B cell (primary cell): Measurements from ENCODE around the gene ABCA13. TPM values are rescaled to one million over a fixed set of nuclear protein-coding genes. Genes with fewer than 3 reads are reported as not detected.

Source experiments
- ATAC-seq: fragments of 200-7000 bp; cut with Tn5 transposase; one replicate; pipeline ENCODE4 v1.10.0; 2021; ENCODE audit warnings: low read depth, mild to moderate bottlenecking, moderate number of reproducible peaks, moderate library complexity
- CTCF ChIA-PET: fragments of 350-600 bp; sonication (Branson Sonifier 250); formaldehyde crosslinking; loops from one replicate; lab custom pipeline; 2021; ENCODE audit warnings: antibody characterized with exemption, inconsistent platforms; lab: Charles Lee
- POLR2A ChIA-PET: fragments of 350-600 bp; sonication (Branson Sonifier 250); formaldehyde crosslinking; loops from one replicate; lab custom pipeline; 2021; ENCODE audit warnings: antibody characterized with exemption; lab: Charles Lee
- DNase-seq: peaks from one replicate; pipeline ENCODE4 v3.0.0; 2013
- H2AFZ ChIP-seq: 2 replicates; pipeline ENCODE4 v1.6.1; 2012; ENCODE audit warnings: mild to moderate bottlenecking, low read depth, low read length; ENCODE audit not compliant: insufficient read depth, poor library complexity, severe bottlenecking
- H3K27ac ChIP-seq, 2 donors: 1 replicate in 1 of 2; 2 replicates in 1 of 2; pipeline ENCODE4 v1.5.1; 2012 to 2013; ENCODE audit warnings: low read length in 2 of 2, mild to moderate bottlenecking in 2 of 2, moderate library complexity in 1 of 2
- H3K27me3 ChIP-seq, 4 experiments: fragments of 200-600 bp in 1 of 4; sonication (generic) in 1 of 4; replicated peaks in 1 of 4; 1 replicate in 2 of 4; 2 replicates in 2 of 4; pipeline versions ENCODE4 v1.6.1 to v1.7.0; 2013 to 2016; ENCODE audit warnings: low read length in 3 of 4, mild to moderate bottlenecking in 2 of 4, mixed read lengths in 1 of 4, moderate library complexity in 1 of 4; ENCODE audit not compliant: insufficient read depth in 4 of 4, control insufficient read depth in 3 of 4; ENCODE audit errors: control extremely low read depth in 1 of 4
- H3K36me3 ChIP-seq, 2 experiments: replicated peaks in 1 of 2; 1 replicate in 1 of 2; 2 replicates in 1 of 2; pipeline versions ENCODE4 v1.6.1 to v1.7.1; 2013; ENCODE audit warnings: low read length in 1 of 2; ENCODE audit not compliant: insufficient read depth in 2 of 2, control insufficient read depth in 1 of 2; ENCODE audit errors: control extremely low read depth in 1 of 2, extremely low read depth in 1 of 2
- H3K4me1 ChIP-seq, 2 donors: fragments of 200-600 bp in 1 of 2; sonication (generic) in 1 of 2; 1 replicate in 1 of 2; 2 replicates in 1 of 2; pipeline versions ENCODE4 v1.5.1 to v1.6.1; 2013 to 2017; ENCODE audit warnings: low read length in 2 of 2; ENCODE audit not compliant: control insufficient read depth in 2 of 2, insufficient read depth in 2 of 2
- H3K4me2 ChIP-seq: replicated peaks from 2 replicates; pipeline ENCODE3; 2012; ENCODE audit warnings: mild to moderate bottlenecking, low read depth, low read length; ENCODE audit not compliant: poor library complexity, severe bottlenecking
- H3K4me3 ChIP-seq, 5 experiments: fragments of 200-600 bp in 1 of 5; sonication (generic) in 1 of 5; 1 replicate in 3 of 5; 2 replicates in 2 of 5; pipeline versions ENCODE4 v1.5.1 to v1.7.0; 2011 to 2016; ENCODE audit warnings: low read length in 4 of 5, mild to moderate bottlenecking in 4 of 5, low read depth in 2 of 5, control low read depth in 1 of 5, moderate library complexity in 1 of 5; ENCODE audit not compliant: insufficient read depth in 1 of 5; ENCODE audit errors: control extremely low read depth in 1 of 5, extremely low read depth in 1 of 5
- H3K79me2 ChIP-seq: fragments of 200-600 bp; sonication (generic); one replicate; pipeline ENCODE4 v1.6.0; 2016; ENCODE audit warnings: low read length; ENCODE audit not compliant: control insufficient read depth, insufficient read depth
- H3K9ac ChIP-seq: fragments of 200-600 bp; sonication (generic); 2 replicates; pipeline ENCODE4 v1.6.1; 2017; ENCODE audit warnings: mild to moderate bottlenecking, low read length, moderate library complexity
- H3K9me3 ChIP-seq, 3 donors: one replicate each; pipeline versions ENCODE4 v1.6.1 to v1.7.1; 2013; ENCODE audit warnings: low read length in 2 of 3; ENCODE audit not compliant: control insufficient read depth in 2 of 3, insufficient read depth in 1 of 3; ENCODE audit errors: control extremely low read depth in 1 of 3
- H4K20me1 ChIP-seq: 2 replicates; pipeline ENCODE4 v1.6.0; 2012; ENCODE audit warnings: mild to moderate bottlenecking, low read length; ENCODE audit not compliant: insufficient read depth, control insufficient read depth, poor library complexity, severe bottlenecking
- H3K27ac Mint-ChIP-seq: one replicate; pipeline ENCODE4 v1.8.0; 2021; ENCODE audit warnings: mixed read lengths
- H3K27me3 Mint-ChIP-seq: one replicate; pipeline ENCODE4 v1.8.0; 2021; ENCODE audit warnings: mixed read lengths
- H3K4me1 Mint-ChIP-seq: one replicate; pipeline ENCODE4 v1.8.0; 2021; ENCODE audit warnings: mixed read lengths
- H3K4me3 Mint-ChIP-seq: one replicate; pipeline ENCODE4 v1.8.0; 2021; ENCODE audit warnings: mixed read lengths
- H3K9me3 Mint-ChIP-seq: one replicate; pipeline ENCODE4 v1.8.0; 2022; ENCODE audit warnings: mixed read lengths; ENCODE audit not compliant: insufficient read depth
- CTCF ChIP-seq: fragments of 200-600 bp; IDR thresholded peaks from one replicate; pipeline ENCODE4 v1.8.0; 2022; ENCODE audit warnings: antibody characterized with exemption, mild to moderate bottlenecking
- EZH2 ChIP-seq: IDR thresholded peaks from 2 replicates; pipeline ENCODE4 v1.6.1; 2012; ENCODE audit warnings: borderline replicate concordance, low read depth, mild to moderate bottlenecking, moderate library complexity, low read length; ENCODE audit not compliant: insufficient read depth, poor library complexity, severe bottlenecking
- WGBS: methylation state at CpG from one replicate; pipeline ENCODE4 v1.1.5; 2013; ENCODE audit warnings: missing lambda C conversion rate; ENCODE audit not compliant: insufficient coverage; 5-methylcytosine and 5-hydroxymethylcytosine counted together
- intact Hi-C: fragments of 100-400 bp; cut with micrococcal nuclease; formaldehyde crosslinking; loops from one replicate; pipeline ENCODE4 v1.10.0; 2022
- polyA plus RNA-seq: library from polyadenylated mRNA; depleted of rRNA; stranded (reverse); fragments of >200 nt; gene quantifications from 2 replicates; pipeline ENCODE4 v1.2.3, GENCODE V29; 2012
- total RNA-seq, 2 donors: library from RNA; stranded (reverse); fragments of 120-200 nt in 1 of 2; gene quantifications; 1 replicate in 1 of 2; 2 replicates in 1 of 2; pipeline versions ENCODE4 v1.2.3 to v1.2.4, GENCODE V29; 2013 to 2022

ABCA13 gene
- total and polyA plus RNA-seq, 2 donors (not counting 1 experiment from before 2014, with no cell fraction given): not detected

DNA sequence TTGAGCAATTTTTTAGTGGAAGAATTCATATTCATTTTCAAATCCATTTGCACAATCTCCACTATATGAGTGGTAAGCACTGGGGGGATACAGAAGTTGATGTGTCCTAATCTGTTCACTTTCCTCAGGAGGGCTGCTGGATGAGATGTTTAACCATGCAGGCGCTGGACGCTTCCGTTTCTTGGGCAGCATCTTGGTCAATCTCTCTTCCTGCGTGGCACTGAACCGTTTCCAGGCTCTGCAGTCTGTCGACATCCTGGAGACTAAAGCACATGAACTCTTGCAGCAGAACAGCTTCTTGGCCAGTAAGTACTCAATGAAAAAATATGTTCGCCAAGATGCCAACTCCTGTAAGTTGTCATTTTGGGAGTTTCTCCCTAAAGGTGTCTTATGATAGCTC, 179.3 kb downstream of the ABCA13 start:
- Histone ChIP-seq H3K27me3 (no peaks in the 10 kb centered on the region), H3K79me2 (no peaks in the 10 kb centered on the region), H2AFZ (no peak overlapping the region), H3K4me1 (no peaks in the 10 kb centered on the region), H3K36me3 (no peaks in the 10 kb centered on the region), H3K4me2 (no peak overlapping the region), H3K4me3 (no peak overlapping the region), H4K20me1 (no peaks in the 10 kb centered on the region), H3K27ac (no peak overlapping the region), H3K9ac (no peak overlapping the region), H3K9me3 (no peaks in the 10 kb centered on the region)
- TF ChIP-seq CTCF: no peak
- no peak for TF ChIP-seq EZH2
- no peaks in the 10 kb centered on the region for H3K27me3 Mint-ChIP-seq
- no peak overlapping the region for H3K27ac Mint-ChIP-seq
- WGBS: 74% methylated on average over 6 of the region's 7 CpGs
- intact Hi-C loops: no loop called here
- ChIA-PET POLR2A (no interaction called here), CTCF (no interaction called here)
- ATAC-seq (no peak), DNase-seq (no peak)
- H3K4me1 Mint-ChIP-seq: no peaks in the 10 kb centered on the region
- H3K9me3 Mint-ChIP-seq: no peaks in the 10 kb centered on the region
- no peak overlapping the region for H3K4me3 Mint-ChIP-seq

DNA sequence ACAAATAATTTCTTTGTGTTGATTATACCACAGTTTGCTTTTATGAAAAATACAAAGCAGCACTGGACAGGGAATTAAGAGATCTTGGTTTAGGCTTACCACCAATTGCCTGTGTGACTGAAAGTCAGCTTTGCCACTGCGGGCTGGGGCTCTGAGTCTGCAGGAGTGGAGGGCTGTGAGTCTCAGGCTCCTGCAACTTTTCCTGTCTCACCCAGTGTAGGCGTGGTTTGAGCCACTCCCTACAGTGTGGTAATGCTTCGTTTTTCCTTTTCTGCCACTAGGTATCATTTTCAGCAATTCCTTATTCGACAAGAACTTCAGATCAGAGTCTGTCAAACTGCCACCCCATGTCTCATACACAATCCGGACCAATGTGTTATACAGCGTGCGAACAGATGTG, 180.6 kb downstream of the ABCA13 start:
- Mint-ChIP-seq H3K9me3 (no peaks in the 10 kb centered on the region), H3K27ac (no peak overlapping the region), H3K27me3 (no peaks in the 10 kb centered on the region), H3K4me3 (no peak overlapping the region), H3K4me1 (no peaks in the 10 kb centered on the region)
- DNase-seq (no peak), ATAC-seq (no peak)
- Histone ChIP-seq H3K4me3 (no peak overlapping the region), H2AFZ (no peak overlapping the region), H3K9me3 (no peaks in the 10 kb centered on the region), H3K27me3 (no peaks in the 10 kb centered on the region), H3K4me1 (no peaks in the 10 kb centered on the region), H3K9ac (no peak overlapping the region), H3K36me3 (no peaks in the 10 kb centered on the region), H3K79me2 (no peaks in the 10 kb centered on the region), H3K27ac (no peak overlapping the region), H3K4me2 (no peak overlapping the region), H4K20me1 (no peaks in the 10 kb centered on the region)
- TF ChIP-seq CTCF: no peak
- no peak for TF ChIP-seq EZH2
- POLR2A ChIA-PET: no interaction called here
- WGBS: 82% methylated on average over 3 of the region's 7 CpGs
- intact Hi-C loops: no loop called here
- CTCF ChIA-PET: no interaction called here
